Measurements from ENCODE around the gene SLCO1B3. TPM values are rescaled to one million over a fixed set of nuclear protein-coding genes. Genes with fewer than 3 reads are reported as not detected.

SLCO1B3 gene
- total RNA-seq, 1 donor from 2014 or later = 0.60 TPM

- Histone ChIP-seq H3K4me3 (no peak overlapping the region), H3K36me3 (no peaks in the 10 kb centered on the region), H3K4me1 (peaks cover 8% of the 10 kb centered on the region), H3K9me3 (replicated peaks) (peaks cover 29% of the 10 kb centered on the region), H3K27ac (replicated peaks) (no peak overlapping the region), H3K27me3 (ENCODE audit: low read depth) (no peaks in the 10 kb centered on the region)
- no peak for DNase-seq
- TF ChIP-seq CTCF (IDR thresholded peaks at IDR 0.05; ENCODE audit: borderline replicate concordance) = no peak
- intact Hi-C loops (cut with micrococcal nuclease) = no loop called here
Measured at GRCh38 chr12:20885116-20885515, 74.6 kb downstream of the SLCO1B3 start.

- no peak for TF ChIP-seq CTCF (IDR thresholded peaks at IDR 0.05; ENCODE audit: borderline replicate concordance)
- H3K36me3 ChIP-seq = no peaks in the 10 kb centered on the region
- no peak overlapping the region for H3K4me3 ChIP-seq
- intact Hi-C loops (cut with micrococcal nuclease) = no loop called here
- H3K9me3 ChIP-seq (replicated peaks) = peaks cover 32% of the 10 kb centered on the region
- H3K27me3 ChIP-seq (ENCODE audit: low read depth) = no peaks in the 10 kb centered on the region
- no peak overlapping the region for H3K27ac ChIP-seq (replicated peaks)
- peaks cover 8% of the 10 kb centered on the region for H3K4me1 ChIP-seq
- DNase-seq = no peak
Measured at GRCh38 chr12:20885552-20885951, 75.0 kb downstream of the SLCO1B3 start.

- no peak for TF ChIP-seq CTCF (IDR thresholded peaks at IDR 0.05; ENCODE audit: borderline replicate concordance)
- intact Hi-C loops (cut with micrococcal nuclease) = no loop called here
- no peaks in the 10 kb centered on the region for H3K36me3 ChIP-seq
- no peak for DNase-seq
- H3K4me3 ChIP-seq = no peak overlapping the region
- H3K4me1 ChIP-seq = no peaks in the 10 kb centered on the region
- H3K9me3 ChIP-seq (replicated peaks) = peaks cover 20% of the 10 kb centered on the region
- H3K27me3 ChIP-seq (ENCODE audit: low read depth) = no peaks in the 10 kb centered on the region
- H3K27ac ChIP-seq (replicated peaks) = no peak overlapping the region
Measured at GRCh38 chr12:20917269-20917668, 106.8 kb downstream of the SLCO1B3 start.

- H3K4me1 ChIP-seq = no peaks in the 10 kb centered on the region
- peaks cover 25% of the 10 kb centered on the region for H3K9me3 ChIP-seq (replicated peaks)
- no peak overlapping the region for H3K27ac ChIP-seq (replicated peaks)
- H3K27me3 ChIP-seq (ENCODE audit: low read depth) = no peaks in the 10 kb centered on the region
- H3K4me3 ChIP-seq = no peak overlapping the region
- H3K36me3 ChIP-seq = no peaks in the 10 kb centered on the region
- no peak for DNase-seq
- intact Hi-C loops (cut with micrococcal nuclease) = no loop called here
- no peak for TF ChIP-seq CTCF (IDR thresholded peaks at IDR 0.05; ENCODE audit: borderline replicate concordance)
Measured at GRCh38 chr12:20917819-20918218, 107.3 kb downstream of the SLCO1B3 start.

- no peak for TF ChIP-seq CTCF (IDR thresholded peaks at IDR 0.05; ENCODE audit: borderline replicate concordance)
- Histone ChIP-seq H3K9me3 (replicated peaks) (peaks cover 7% of the 10 kb centered on the region), H3K36me3 (no peaks in the 10 kb centered on the region), H3K27me3 (ENCODE audit: low read depth) (no peaks in the 10 kb centered on the region), H3K4me1 (no peaks in the 10 kb centered on the region), H3K4me3 (no peak overlapping the region), H3K27ac (replicated peaks) (no peak overlapping the region)
- intact Hi-C loops (cut with micrococcal nuclease) = no loop called here
- no peak for DNase-seq
Measured at GRCh38 chr12:20931894-20932293, 121.4 kb downstream of the SLCO1B3 start.

- DNase-seq = no peak
- H3K9me3 ChIP-seq (replicated peaks) = no peaks in the 10 kb centered on the region
- intact Hi-C loops (cut with micrococcal nuclease) = no loop called here
- no peak overlapping the region for H3K4me3 ChIP-seq
- no peaks in the 10 kb centered on the region for H3K4me1 ChIP-seq
- no peak overlapping the region for H3K27ac ChIP-seq (replicated peaks)
- peak; percentile 43 for TF ChIP-seq CTCF (IDR thresholded peaks at IDR 0.05; ENCODE audit: borderline replicate concordance)
- no peaks in the 10 kb centered on the region for H3K27me3 ChIP-seq (ENCODE audit: low read depth)
- H3K36me3 ChIP-seq = no peaks in the 10 kb centered on the region
Measured at GRCh38 chr12:20946732-20947131, 136.2 kb downstream of the SLCO1B3 start.

Data from left ventricle myocardium inferior (tissue), 1 donor.